GM18909 (cell line): ENCODE measurements around the gene MRPL18.
"Not testable (repeated sequence)": the region's sequence is repeated elsewhere in the genome, so short reads cannot be mapped to it uniquely, and the experiment has no call there.

Source experiments
- ATAC-seq: cut with Tn5 transposase; IDR thresholded peaks from one replicate; pipeline ENCODE4 v1.9.1; 2021; ENCODE audit warnings: mild to moderate bottlenecking; ENCODE audit not compliant: unreplicated experiment, poor library complexity

The MRPL18 gene

GRCh38 chr6:159813781-159814180, 23.5 kb downstream of the MRPL18 start:
- ATAC-seq, result no peak

GRCh38 chr6:159815410-159815809, 25.1 kb downstream of the MRPL18 start:
- no peak for ATAC-seq

DNA sequence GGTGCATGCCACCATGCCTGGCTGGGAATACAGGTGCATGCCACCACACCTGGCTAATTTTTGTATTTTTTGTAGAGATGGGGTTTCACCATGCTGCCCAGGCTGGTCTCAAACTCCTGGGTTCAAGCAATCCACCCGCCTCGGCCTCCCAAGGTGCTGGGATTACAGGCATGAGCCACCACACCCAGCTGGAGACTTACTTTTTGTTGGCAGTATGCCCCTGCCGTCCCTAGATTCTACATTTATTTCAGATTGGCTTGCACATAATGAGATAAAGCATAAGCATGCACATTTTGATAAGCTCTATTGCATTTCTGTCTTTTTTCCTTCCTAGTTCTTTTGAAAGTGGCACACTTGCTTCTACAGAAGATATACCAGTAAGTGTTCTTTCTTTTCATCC, 26.5 kb downstream of the MRPL18 start:
- not testable (repeated sequence) for ATAC-seq

DNA sequence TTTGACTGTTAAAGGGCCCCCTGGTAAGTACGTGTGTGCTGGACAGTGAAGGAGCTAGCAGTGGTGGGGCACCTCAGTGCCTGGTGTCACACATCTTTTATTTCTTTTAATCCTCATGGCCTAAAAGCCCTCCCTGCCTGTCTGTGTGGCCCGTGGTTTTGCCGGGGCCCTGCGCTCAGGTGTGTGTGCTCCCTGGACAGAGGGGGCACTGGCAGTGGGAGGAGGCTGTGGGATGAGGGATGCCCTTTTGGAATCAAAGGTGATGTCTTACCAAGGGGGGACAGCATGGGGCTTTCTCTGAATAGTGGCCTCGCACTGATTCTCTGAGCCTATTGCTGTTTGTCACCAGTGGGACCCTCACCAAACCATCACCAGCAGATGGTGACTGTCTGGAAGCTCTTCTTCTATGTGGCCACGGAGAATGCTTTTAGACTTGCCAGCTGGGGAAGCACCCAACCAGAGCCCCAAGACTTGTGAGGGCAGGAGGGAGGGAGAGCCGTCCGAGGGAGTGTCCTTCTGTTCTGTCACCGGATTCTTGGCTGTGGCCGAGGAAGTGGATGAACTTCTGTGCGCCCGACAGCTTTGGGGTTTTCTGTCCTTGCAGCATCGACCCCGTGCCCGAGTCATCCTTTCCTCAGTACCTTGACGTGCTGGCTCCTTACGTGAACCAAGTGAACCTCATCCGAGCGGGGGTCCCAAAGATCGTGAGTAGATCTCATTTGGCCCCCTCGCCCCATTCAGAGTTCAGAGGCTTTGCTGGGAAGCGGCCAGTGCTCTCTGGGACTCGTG, 27.9 kb downstream of the MRPL18 start:
- ATAC-seq, result no peak

GRCh38 chr6:159819098-159819497, 28.8 kb downstream of the MRPL18 start:
- ATAC-seq, result no peak

DNA sequence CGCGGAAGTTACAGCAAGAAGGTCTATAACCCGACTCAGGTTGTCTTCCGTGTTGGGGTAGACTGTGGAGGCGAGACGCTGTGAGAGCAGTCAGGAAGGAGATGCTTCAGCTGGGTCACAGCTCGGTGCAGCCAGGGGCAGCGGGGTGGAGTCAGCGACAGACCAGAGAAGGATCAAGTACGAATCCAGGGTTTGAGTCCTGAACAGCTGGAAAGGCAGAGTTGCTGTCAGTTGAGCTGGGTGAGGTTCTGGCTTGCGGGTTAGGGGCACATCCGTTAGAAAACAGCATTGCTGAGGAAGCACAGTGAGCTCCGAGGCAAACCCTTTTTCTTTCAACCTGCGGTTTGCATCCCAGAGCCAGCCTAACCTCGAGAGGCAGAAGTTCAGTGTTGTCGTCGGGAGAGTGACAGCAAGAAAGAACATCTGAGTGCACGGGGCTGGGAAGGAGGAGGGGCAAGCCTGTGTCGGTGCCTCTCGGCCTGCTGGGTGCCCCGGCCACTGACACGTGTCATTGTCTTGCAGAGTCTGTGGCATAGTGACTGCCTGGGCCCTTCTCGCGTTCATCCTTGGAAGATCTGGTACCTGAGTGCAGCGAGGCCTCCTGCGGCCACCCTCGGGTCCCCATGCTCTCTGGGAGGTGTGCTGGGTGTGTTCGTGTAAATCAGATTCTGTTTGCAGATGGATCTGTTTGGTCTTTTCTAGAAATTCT, 29.8 kb downstream of the MRPL18 start:
- ATAC-seq, result peak; percentile 63

DNA sequence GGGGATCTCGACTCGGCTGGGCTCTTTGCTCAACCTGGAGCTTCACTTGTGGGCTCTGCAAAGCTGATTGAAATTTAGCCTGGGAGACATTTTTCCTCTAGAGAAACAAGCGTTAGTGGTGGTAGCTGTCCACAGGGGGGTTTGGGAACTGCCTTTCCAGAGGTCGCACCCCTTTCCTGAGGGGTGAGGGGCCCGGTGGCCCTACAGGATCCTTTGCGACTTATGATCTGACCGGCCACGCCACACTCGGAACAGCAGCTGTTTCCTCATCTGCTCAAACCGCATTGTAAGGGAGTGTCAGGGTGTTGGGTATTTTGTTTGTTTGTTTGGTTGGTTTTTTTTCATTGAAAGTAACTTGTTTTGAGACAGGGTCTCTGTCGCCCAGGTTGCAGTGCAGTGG, 30.9 kb downstream of the MRPL18 start:
- ATAC-seq, result no peak

GRCh38 chr6:159821726-159822125, 31.5 kb downstream of the MRPL18 start:
- ATAC-seq, result no peak

DNA sequence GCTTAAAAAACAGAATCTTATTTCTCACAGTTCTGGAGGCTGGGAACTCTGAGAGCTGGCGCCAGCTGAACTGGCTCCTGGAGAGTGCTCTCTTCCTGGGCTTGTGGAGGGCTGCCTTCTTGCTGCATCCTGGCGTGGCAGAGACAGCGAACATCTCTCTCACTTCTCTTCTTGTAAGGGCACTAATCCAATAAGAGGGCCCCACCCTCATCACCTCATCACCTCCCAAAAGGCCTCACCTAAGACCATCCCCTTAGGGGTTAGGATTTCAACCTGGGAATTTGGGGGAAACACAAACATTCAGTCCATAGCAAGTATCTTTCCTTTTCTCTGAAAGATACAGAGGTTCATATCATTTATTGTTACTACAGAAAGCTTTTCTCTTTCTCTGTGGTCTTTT, 33.7 kb downstream of the MRPL18 start:
- no peak for ATAC-seq

DNA sequence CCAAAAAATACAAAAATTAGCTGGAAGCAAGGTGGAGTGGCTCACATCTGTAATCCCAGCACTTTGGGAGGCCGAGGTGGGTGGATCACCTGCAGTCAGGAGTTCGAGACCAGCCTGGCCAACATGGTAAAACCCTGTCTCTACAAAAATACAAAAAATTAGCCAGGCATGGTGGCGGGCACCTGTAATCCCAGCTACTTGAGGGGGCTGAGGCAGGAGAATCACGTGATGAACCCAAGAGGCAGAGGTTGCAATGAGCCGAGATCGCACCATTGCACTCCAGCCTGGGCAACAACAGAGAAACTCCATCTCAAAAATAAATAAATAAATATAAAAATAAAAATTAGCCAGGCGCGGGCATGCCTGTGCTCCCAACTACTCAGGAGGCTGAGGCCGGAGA, 34.4 kb downstream of the MRPL18 start:
- not testable (repeated sequence) for ATAC-seq

- ATAC-seq, result no peak
Observed at GRCh38 chr6:159826004-159826403, 35.7 kb downstream of the MRPL18 start.

- no peak for ATAC-seq
Observed at GRCh38 chr6:159826968-159827647, 36.8 kb downstream of the MRPL18 start.

DNA sequence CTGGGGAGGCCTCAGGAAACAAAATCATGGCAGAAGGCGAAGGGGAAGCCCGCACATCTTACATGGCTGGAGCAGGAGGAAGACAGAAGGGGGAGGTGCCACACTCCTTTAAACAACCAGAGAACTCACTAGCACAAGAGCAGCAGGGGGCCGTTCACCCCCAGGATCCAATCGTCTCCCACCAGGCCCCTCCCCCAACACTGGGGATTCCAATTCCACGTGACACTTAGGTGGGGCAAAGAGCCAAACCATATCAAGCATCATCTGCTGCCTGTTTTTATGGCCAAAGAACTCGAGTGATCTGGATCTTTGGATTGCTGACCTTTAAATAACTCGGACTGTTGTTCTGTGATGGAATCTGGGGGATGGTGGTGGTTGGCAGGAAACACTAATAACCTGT, 37.8 kb downstream of the MRPL18 start:
- no peak for ATAC-seq

- ATAC-seq, result peak; percentile 70
Observed at GRCh38 chr6:159829526-159829925, 39.3 kb downstream of the MRPL18 start.

DNA sequence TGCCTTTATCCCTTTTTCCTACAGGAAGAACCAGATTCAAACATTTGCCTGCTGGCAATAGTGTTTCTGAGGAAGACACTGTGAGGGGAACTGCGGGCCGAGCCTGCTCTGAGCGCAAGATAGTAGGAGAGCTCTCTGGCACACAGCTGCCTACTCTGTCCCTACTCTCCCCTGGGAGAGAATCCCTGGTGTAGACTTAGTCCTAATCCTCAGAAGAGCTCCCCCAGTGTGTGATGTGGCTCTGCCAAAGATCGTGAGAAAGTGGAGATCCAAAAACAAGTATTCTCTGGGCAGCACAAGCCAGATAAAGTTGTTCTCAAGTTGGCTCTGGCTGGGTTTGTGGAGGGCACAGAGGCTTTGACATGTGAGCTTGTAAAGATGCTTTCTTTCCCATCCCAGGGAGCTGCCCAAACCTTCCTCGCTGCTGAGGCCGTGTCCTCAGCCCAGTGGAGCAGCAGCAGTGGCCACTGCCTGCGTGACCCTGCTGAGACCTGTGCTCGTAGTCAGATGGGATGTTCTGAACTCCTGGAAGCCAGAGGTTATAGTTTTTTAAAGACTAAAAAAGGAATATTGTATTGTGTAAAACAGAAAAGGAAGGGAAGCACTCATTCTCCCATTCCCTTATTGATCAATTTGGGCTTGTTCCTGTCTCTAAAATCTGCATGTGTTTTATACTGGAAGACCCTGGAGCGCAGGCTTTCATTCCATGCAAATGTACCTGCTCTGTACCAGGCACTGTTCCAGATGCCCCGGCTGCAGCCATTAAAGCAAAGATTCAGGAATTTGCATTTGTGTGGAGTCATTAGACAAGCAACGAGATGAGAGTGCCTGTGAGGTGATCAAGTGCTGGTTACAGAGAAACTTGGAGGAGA, 40.5 kb downstream of the MRPL18 start:
- ATAC-seq, result no peak

DNA sequence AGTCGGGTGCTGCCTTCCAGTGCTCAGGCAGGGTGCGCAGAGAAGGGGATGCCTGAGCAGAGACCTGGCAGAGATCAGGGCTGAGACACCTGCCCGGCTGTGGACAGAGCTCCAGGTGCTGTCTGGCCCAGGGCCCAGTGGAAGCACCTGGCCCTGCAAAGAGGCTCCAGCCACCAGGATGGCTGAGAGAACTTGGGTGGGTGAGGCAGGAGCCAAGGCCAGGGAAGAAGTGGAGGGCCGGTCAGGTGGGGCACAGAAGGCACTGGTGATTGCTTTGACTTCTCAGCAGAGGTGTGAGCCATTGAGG, 41.1 kb downstream of the MRPL18 start:
- ATAC-seq, result no peak

GRCh38 chr6:159832946-159833345, 42.7 kb downstream of the MRPL18 start:
- no peak for ATAC-seq

- no peak for ATAC-seq
Observed at GRCh38 chr6:159833556-159833955, 43.3 kb downstream of the MRPL18 start.

DNA sequence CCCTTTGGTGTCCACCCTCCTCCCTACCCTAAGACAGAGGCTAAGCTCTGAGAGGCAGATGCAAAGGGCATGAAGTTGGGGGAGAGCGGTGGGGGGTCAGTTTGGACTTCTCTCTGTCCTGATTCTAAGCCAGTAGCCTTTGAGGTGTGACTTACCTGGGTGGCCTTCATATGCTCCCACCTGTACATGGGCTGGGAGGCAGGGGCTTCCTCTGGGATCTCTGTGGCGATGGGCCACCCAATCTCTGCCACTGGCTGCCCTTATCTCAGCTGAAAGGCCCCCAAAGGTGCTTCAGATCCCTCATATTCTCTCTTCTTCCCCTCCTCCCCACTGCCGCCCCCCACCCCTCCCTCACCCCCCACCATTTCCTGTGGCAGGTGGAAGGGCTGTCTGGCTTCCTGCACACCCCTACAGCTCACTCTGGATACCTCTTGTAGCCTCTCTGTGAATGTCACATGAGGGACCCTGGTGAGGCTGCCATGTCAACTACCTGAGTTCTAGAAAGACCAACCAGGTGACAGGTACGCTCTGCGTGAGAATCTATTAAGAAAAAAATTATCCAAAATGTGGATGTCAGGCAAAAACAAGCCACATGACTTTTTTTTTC, 43.8 kb downstream of the MRPL18 start:
- ATAC-seq, result no peak
